Heart right ventricle (tissue), 16 donors: Measurements from ENCODE around the gene WWOX. TPM values are rescaled to one million over a fixed set of nuclear protein-coding genes. Genes with fewer than 3 reads are reported as not detected.

ENCODE experiments used
- ATAC-seq, 8 donors: fragments of 200-7000 bp; cut with Tn5 transposase; one replicate each; pipeline ENCODE4 v1.9.1; 2020; ENCODE audit warnings: mild to moderate bottlenecking in 8 of 8, moderate library complexity in 8 of 8, moderate number of reproducible peaks in 1 of 8
- DNase-seq, 2 donors: peaks; one replicate each; pipeline ENCODE4 v3.0.0-alpha.2; 2020
- H3K27ac ChIP-seq, 10 donors: fragments of 200-600 bp; sonication (generic) in 2 of 10; one replicate each; pipeline versions ENCODE4 v1.5.0 to v1.8.0; 2020 to 2022; ENCODE audit warnings: mild to moderate bottlenecking in 3 of 10
- H3K27me3 ChIP-seq, 7 donors: fragments of 200-600 bp; one replicate each; pipeline ENCODE4 v1.8.0; 2021 to 2022; ENCODE audit warnings: mild to moderate bottlenecking in 2 of 7
- H3K36me3 ChIP-seq, 9 donors: fragments of 200-600 bp; sonication (generic) in 1 of 9; one replicate each; pipeline versions ENCODE4 v1.5.0 to v1.8.0; 2020 to 2022; ENCODE audit warnings: mild to moderate bottlenecking in 2 of 9
- H3K4me1 ChIP-seq, 9 donors: fragments of 200-600 bp; sonication (generic) in 1 of 9; one replicate each; pipeline versions ENCODE4 v1.5.0 to v1.8.0; 2020 to 2022; ENCODE audit warnings: mild to moderate bottlenecking in 4 of 9
- H3K4me3 ChIP-seq, 10 donors: fragments of 200-600 bp; sonication (generic) in 2 of 10; one replicate each; pipeline versions ENCODE4 v1.5.0 to v1.8.0; 2020 to 2022; ENCODE audit warnings: mild to moderate bottlenecking in 7 of 10, moderate library complexity in 2 of 10
- H3K9me3 ChIP-seq, 11 donors: fragments of 200-600 bp in 10 of 11; sonication (generic) in 2 of 11; one replicate each; pipeline versions ENCODE4 v1.5.0 to v1.8.0; 2013 to 2022; ENCODE audit warnings: mild to moderate bottlenecking in 2 of 11, control low read depth in 1 of 11, moderate library complexity in 1 of 11
- CTCF ChIP-seq, 9 donors: fragments of 200-600 bp; sonication (generic) in 2 of 9; IDR thresholded peaks; one replicate each; pipeline versions ENCODE4 v1.5.0 to v1.8.0; 2021 to 2022; ENCODE audit warnings: antibody characterized with exemption in 9 of 9, mild to moderate bottlenecking in 5 of 9, moderate library complexity in 1 of 9
- WGBS, 2 donors: extraction: QIAGEN DNeasy Blood & Tissue Kit; methylation state at CpG; one replicate each; pipeline ENCODE4 v1.1.7; 2013; ENCODE audit warnings: inconsistent platforms in 1 of 2; 5-methylcytosine and 5-hydroxymethylcytosine counted together
- intact Hi-C, 10 donors: fragments of 100-400 bp; cut with DNase I; formaldehyde crosslinking; loops; one replicate each; pipeline versions ENCODE4 v1.11.1 to v1.14.2; 2022
- polyA plus RNA-seq, 2 donors: library from polyadenylated mRNA; stranded (reverse); fragments of 200-250 nt; gene quantifications; one replicate each; pipeline ENCODE4 v1.2.3, GENCODE V29; 2013
- total RNA-seq, 10 donors: library from RNA; stranded (reverse); fragmentation: NEBNext Ultra II Directional in 3 of 10; extraction: Animal tissue kit (Norgen Biotek cat#: 25700) in 3 of 10; gene quantifications; one replicate each; pipeline versions ENCODE4 v1.2.1 to v1.2.4, GENCODE V29; 2021 to 2023
- donor health status: Arrhythmogenic right ventricular cardiomyopathy.
- donor health status: ischemic (EF 13 %, LVEDD 7.1; RV severe dilation, severe dysfunction).
- donor health status: healthy with polysubstance abuse.
- donor health status: DM: no; HTN: yes; CAD: no.
- donor health status: DM: no; HTN: no; CAD: no.
- donor health status: ischemic (EF 25% LVEDD 6.9; RV normal size, moderate dysfunction).
- donor health status: ischemic (EF 25% LVEDD 5.7; RV mildly dilated, moderate dysfunction).
- donor health status: healthy.
- donor health status: DM: yes; HTN: yes; CAD: no.
- donor health status: Ischemic cardiomyopathy.
- donor health status: ischemic (EF 35%, LVEDD 5.7; RV mildly dilated, moderate dysfunction).
- donor health status: nonischemic (EF 11% LVEDD 7.7; RV severe dilation, severe dysfunction).
- donor health status: DM: yes; HTN: yes; CAD: no.
- donor health status: PGD.
- donor health status: ischemic (EF 29% LVEDD 5.4; RV normal size, mild dysfunction).
- donor health status: nonischemic (EF 23%, LVEDD 6.1; RV moderate dilation, normal function).

Gene WWOX
- total and polyA plus RNA-seq, 12 donors = 4.9 to 15.0 (median 9.9) TPM

DNA sequence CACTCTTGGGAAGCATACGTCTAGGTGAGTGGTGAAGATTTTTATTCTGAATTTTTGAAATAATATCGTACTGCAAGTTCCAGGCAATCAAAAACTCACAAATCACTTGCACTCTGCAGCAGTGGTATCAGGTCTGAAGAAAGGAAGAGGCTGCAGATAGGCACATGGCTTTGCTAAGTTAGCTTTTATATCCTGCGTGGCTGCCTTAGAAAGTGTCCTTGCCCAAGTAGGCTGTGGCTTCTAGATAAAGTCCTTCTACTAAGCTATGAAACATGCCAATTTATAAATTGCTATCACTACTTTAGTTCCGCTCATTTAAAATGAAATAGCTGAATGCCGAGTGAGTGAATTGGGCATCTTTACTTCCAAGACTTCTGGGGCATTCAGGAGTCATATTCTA lies 17.9 kb downstream of the WWOX start:
- ATAC-seq (no peak), DNase-seq (no peak)
- no peak for TF ChIP-seq CTCF (IDR thresholded peaks at IDR 0.05)
- Histone ChIP-seq H3K4me3 (no peak overlapping the region), H3K27ac (no peak overlapping the region), H3K4me1 (no peaks in the 10 kb centered on the region), H3K36me3 (peaks cover 0 to 66% (median 0%) of the 10 kb centered on the region in 9 donors), H3K9me3 (no peaks in the 10 kb centered on the region), H3K27me3 (no peaks in the 10 kb centered on the region)
- intact Hi-C loops = loop anchor here in 2 of 10 donors (5.0 to 10.0 kb wide), 2 partner anchors 270 to 357 kb away; no protein-coding TSS in a partner anchor
- WGBS, 2 donors = 79 to 91% methylated on average over 5 of the region's 5 CpGs

DNA sequence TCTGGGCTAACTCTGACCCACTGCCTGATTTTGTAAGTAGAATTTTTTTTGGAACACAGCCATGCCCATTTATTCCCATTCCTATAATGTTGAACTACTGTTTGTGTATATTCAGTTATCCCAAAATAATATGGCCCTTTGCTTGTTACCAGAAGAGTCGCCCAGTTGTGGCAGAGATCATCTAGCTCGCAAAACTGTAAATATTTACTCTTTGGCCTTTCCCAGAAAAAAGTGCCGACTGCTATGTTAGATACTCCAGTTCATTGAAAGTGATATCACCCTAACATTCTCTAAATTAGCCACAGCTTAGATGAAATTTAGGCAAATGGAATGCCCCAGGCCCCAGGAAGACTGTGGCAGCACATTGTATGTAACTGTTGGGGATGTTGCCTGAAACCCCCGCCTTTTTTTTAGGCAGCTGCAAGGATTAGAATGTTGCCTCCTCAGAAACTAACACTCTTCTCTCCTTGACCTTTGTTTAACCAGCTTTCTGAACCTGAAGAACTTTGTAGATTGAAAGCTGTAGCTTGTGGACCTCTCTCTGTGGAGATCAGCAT lies 19.1 kb downstream of the WWOX start:
- Histone ChIP-seq H3K9me3 (no peaks in the 10 kb centered on the region), H3K27me3 (no peaks in the 10 kb centered on the region), H3K4me3 (no peak overlapping the region), H3K36me3 (peaks cover 0 to 57% (median 0%) of the 10 kb centered on the region in 9 donors), H3K4me1 (peaks cover 0 to 11% (median 0%) of the 10 kb centered on the region in 9 donors), H3K27ac (no peak overlapping the region)
- intact Hi-C loops = loop anchor here in 2 of 10 donors (5.0 to 10.0 kb wide), 2 partner anchors 269 to 356 kb away; no protein-coding TSS in a partner anchor
- no peak for TF ChIP-seq CTCF (IDR thresholded peaks at IDR 0.05)
- ATAC-seq = no peak
- DNase-seq = no peak
- WGBS, 2 donors = 81 to 93% methylated on average over 4 of the region's 4 CpGs

DNA sequence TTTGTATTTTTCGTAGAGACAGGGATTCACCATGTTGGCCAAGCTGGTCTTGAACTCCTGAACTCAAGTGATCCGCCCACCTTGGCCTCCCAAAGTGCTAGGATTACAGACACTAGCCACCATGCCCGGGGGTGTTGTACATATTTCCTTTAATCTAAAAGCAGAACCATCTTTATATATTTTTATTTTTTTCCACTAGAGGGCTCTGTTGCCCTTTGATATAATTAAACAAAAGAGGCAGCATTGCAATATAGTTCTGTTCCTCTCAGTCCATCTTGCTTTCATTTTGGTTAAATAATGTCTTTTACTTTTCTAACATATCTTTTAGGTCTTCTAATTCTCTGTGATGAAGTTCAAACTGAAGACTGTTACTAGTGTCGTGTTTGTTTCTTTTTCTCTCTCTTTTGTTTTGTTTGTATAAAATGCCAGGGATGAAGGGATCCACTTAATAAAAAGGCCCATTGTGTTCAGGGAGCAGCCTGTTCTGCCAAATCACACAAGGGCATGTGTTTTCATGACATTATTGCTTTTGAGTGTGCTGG lies 23.4 kb downstream of the WWOX start:
- ATAC-seq (peak in 7 of 8 donors; percentile 67 to 84 (median 72)), DNase-seq (no peak)
- WGBS, 2 donors = 17% methylated on average over 4 of the region's 4 CpGs
- H3K36me3 ChIP-seq = peaks cover 0 to 22% (median 0%) of the 10 kb centered on the region in 9 donors
- peak overlapping the region in 5 of 10 donors; percentile 1 to 46 (median 31) for H3K27ac ChIP-seq
- peaks cover 0 to 26% (median 15%) of the 10 kb centered on the region in 9 donors for H3K4me1 ChIP-seq
- peak in 8 of 9 donors; percentile 46 to 74 (median 58) for TF ChIP-seq CTCF (IDR thresholded peaks at IDR 0.05)
- intact Hi-C loops = loop anchor here in 8 of 10 donors (1.0 to 10.0 kb wide), 10 partner anchors 109 to 1962 kb away; partner anchors contain the start of gene MAF (in 3 of the 8)
- H3K9me3 ChIP-seq = no peaks in the 10 kb centered on the region
- no peak overlapping the region for H3K4me3 ChIP-seq
- no peaks in the 10 kb centered on the region for H3K27me3 ChIP-seq

- TF ChIP-seq CTCF (IDR thresholded peaks at IDR 0.05) = no peak
- intact Hi-C loops = loop anchor here in 7 of 10 donors (5.0 to 10.0 kb wide), 8 partner anchors 107 to 1960 kb away; partner anchors contain the start of gene MAF (in 3 of the 7)
Observed at GRCh38 chr16:78125112-78125844, 25.8 kb downstream of the WWOX start.

More at GRCh38 chr16:78125112-78125844, 25.8 kb downstream of the WWOX start:
- 94 to 97% methylated on average over 15 of the region's 15 CpGs for WGBS, 2 donors
- Histone ChIP-seq H3K27me3 (no peaks in the 10 kb centered on the region), H3K27ac (no peak overlapping the region), H3K36me3 (no peaks in the 10 kb centered on the region), H3K4me1 (peaks cover 0 to 43% (median 24%) of the 10 kb centered on the region in 9 donors), H3K4me3 (no peak overlapping the region), H3K9me3 (peaks cover 0 to 5% (median 0%) of the 10 kb centered on the region in 11 donors)
- DNase-seq (no peak), ATAC-seq (no peak)
